Neuronal stem cell (in vitro differentiated cells): ENCODE results near the gene ACSL6.

Experiments
- DNase-seq: peaks from one replicate; pipeline ENCODE4 v3.0.0-alpha.2; 2013; ENCODE audit warnings: low spot score
- H2AFZ ChIP-seq: one replicate; pipeline ENCODE4 v1.6.1; 2013; ENCODE audit warnings: mild to moderate bottlenecking, low read length, inconsistent platforms
- H2AK5ac ChIP-seq: 2 replicates; pipeline ENCODE4 v1.6.1; 2013; ENCODE audit warnings: low read depth, mild to moderate bottlenecking, inconsistent platforms, low read length, moderate library complexity, mixed read lengths
- H2BK120ac ChIP-seq: 2 replicates; pipeline ENCODE4 v1.6.1; 2013; ENCODE audit warnings: low read depth, mild to moderate bottlenecking, inconsistent platforms, low read length, moderate library complexity, mixed read lengths
- H2BK12ac ChIP-seq: one replicate; pipeline ENCODE4 v1.6.1; 2013; ENCODE audit warnings: low read length, inconsistent platforms
- H2BK15ac ChIP-seq: 2 replicates; pipeline ENCODE4 v1.6.1; 2013; ENCODE audit warnings: mild to moderate bottlenecking, low read length, inconsistent platforms, mixed read lengths
- H2BK5ac ChIP-seq: one replicate; pipeline ENCODE4 v1.6.1; 2013; ENCODE audit warnings: inconsistent platforms, mild to moderate bottlenecking, low read length, moderate library complexity
- H3K14ac ChIP-seq: one replicate; pipeline ENCODE4 v1.6.1; 2013; ENCODE audit warnings: low read length, inconsistent platforms
- H3K18ac ChIP-seq: 2 replicates; pipeline ENCODE4 v1.6.1; 2013; ENCODE audit warnings: low read length, inconsistent platforms
- H3K23ac ChIP-seq: 2 replicates; pipeline ENCODE4 v1.6.1; 2013; ENCODE audit warnings: low read depth, mild to moderate bottlenecking, mixed read lengths, low read length, inconsistent platforms; ENCODE audit not compliant: poor library complexity
- H3K27ac ChIP-seq: replicated peaks from 3 replicates; pipeline ENCODE4 v1.5.1; 2013; ENCODE audit warnings: low read length, inconsistent platforms
- H3K27me3 ChIP-seq, 3 experiments: 2 replicates each; pipeline ENCODE4 v1.6.1; 2013; ENCODE audit warnings: low read length in 3 of 3, mild to moderate bottlenecking in 2 of 3, inconsistent platforms in 1 of 3, low read depth in 1 of 3, mixed read lengths in 1 of 3, moderate library complexity in 1 of 3; ENCODE audit not compliant: control insufficient read depth in 3 of 3, insufficient read depth in 3 of 3
- H3K36me3 ChIP-seq, 2 donors: replicated peaks in 1 of 2; 2 replicates each; pipeline ENCODE4 v1.6.1; 2013; ENCODE audit warnings: low read length in 2 of 2; ENCODE audit not compliant: control insufficient read depth in 2 of 2, insufficient read depth in 2 of 2
- H3K4ac ChIP-seq: 2 replicates; pipeline ENCODE4 v1.6.1; 2013; ENCODE audit warnings: inconsistent platforms, mild to moderate bottlenecking, low read length, moderate library complexity
- H3K4me1 ChIP-seq, 2 donors: 1 replicate in 1 of 2; 2 replicates in 1 of 2; pipeline ENCODE4 v1.6.1; 2013; ENCODE audit warnings: low read length in 2 of 2, low read depth in 1 of 2; ENCODE audit not compliant: control insufficient read depth in 2 of 2, insufficient read depth in 1 of 2
- H3K4me2 ChIP-seq: one replicate; pipeline ENCODE4 v1.6.1; 2013; ENCODE audit warnings: mild to moderate bottlenecking, low read length, inconsistent platforms; ENCODE audit not compliant: insufficient read depth, poor library complexity, severe bottlenecking
- H3K4me3 ChIP-seq, 2 donors: 2 replicates each; pipeline ENCODE4 v1.5.1; 2013; ENCODE audit warnings: low read length in 2 of 2, mild to moderate bottlenecking in 2 of 2, inconsistent platforms in 1 of 2, moderate library complexity in 1 of 2
- H3K79me1 ChIP-seq: one replicate; pipeline ENCODE4 v1.6.1; 2013; ENCODE audit warnings: low read depth, mild to moderate bottlenecking, inconsistent platforms, low read length, moderate library complexity
- H3K9ac ChIP-seq: one replicate; pipeline ENCODE4 v1.6.1; 2013; ENCODE audit warnings: mild to moderate bottlenecking, low read depth, low read length, inconsistent platforms; ENCODE audit not compliant: poor library complexity
- H3K9me3 ChIP-seq, 2 donors: replicated peaks in 1 of 2; 2 replicates each; pipeline versions ENCODE3 to v1.6.1; 2013; ENCODE audit warnings: low read length in 2 of 2, mild to moderate bottlenecking in 2 of 2, inconsistent platforms in 1 of 2, low read depth in 1 of 2, mixed read lengths in 1 of 2, moderate library complexity in 1 of 2; ENCODE audit not compliant: control insufficient read depth in 2 of 2, insufficient read depth in 1 of 2
- H4K8ac ChIP-seq: one replicate; pipeline ENCODE4 v1.6.1; 2013; ENCODE audit warnings: low read depth, mild to moderate bottlenecking, inconsistent platforms, low read length, moderate library complexity
- H4K91ac ChIP-seq: one replicate; pipeline ENCODE4 v1.6.1; 2013; ENCODE audit warnings: low read length, low read depth, mild to moderate bottlenecking, inconsistent platforms; ENCODE audit not compliant: poor library complexity
- WGBS, 2 donors: extraction: QIAGEN DNeasy Blood & Tissue Kit; methylation state at CpG; one replicate each; pipeline ENCODE4 v1.1.7; 2013; ENCODE audit warnings: missing lambda C conversion rate in 2 of 2, mixed read lengths in 1 of 2; ENCODE audit not compliant: insufficient read length in 2 of 2, insufficient replicate concordance in 1 of 2; ENCODE audit errors: extremely low coverage in 2 of 2; 5-methylcytosine and 5-hydroxymethylcytosine counted together

ACSL6 gene

GRCh38 chr5:132017738-132018625 is 6.5 kb upstream of the ACSL6 start:
- Histone ChIP-seq H3K9me3 (no peaks in the 10 kb centered on the region), H4K8ac (no peak overlapping the region), H3K14ac (no peak overlapping the region), H2BK15ac (no peak overlapping the region), H2BK120ac (no peak overlapping the region), H3K4me1 (no peaks in the 10 kb centered on the region), H2AK5ac (no peak overlapping the region), H3K36me3 (no peaks in the 10 kb centered on the region), H3K9ac (no peak overlapping the region), H4K91ac (no peak overlapping the region), H2AFZ (no peak overlapping the region), H2BK5ac (no peak overlapping the region), H3K4me2 (no peak overlapping the region), H2BK12ac (no peak overlapping the region), H3K4ac (no peak overlapping the region), H3K27me3 (peaks cover 0 to 6% (median 0%) of the 10 kb centered on the region in 3 experiments), H3K79me1 (no peaks in the 10 kb centered on the region), H3K23ac (no peak overlapping the region), H3K18ac (no peak overlapping the region), H3K4me3 (no peak overlapping the region), H3K27ac (no peak overlapping the region)
- WGBS, 2 donors, result no CpG with 5 or more reads among the region's 10 CpGs
- no peak for DNase-seq

DNA sequence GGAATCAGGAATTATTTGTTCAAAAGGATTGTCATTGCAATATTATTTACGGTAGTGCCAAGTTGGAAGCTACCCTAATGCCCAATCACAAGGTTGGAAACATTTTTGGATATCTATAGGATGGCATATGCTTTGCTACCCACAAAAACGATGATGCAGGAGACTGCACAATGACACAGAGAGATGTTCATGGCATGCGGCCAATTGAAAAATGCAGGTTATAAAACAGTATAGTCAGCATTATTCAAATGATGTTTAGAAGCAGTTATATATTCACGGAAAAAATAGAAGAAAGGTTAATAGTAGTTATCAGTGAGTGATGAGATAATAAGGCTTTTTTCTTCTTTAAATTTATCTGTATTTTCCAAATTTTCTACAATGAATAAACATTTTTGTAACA is 5.9 kb upstream of the ACSL6 start:
- H3K4me2 ChIP-seq, result no peak overlapping the region
- H2AK5ac ChIP-seq, result no peak overlapping the region
- H3K27me3 ChIP-seq, result peaks cover 0 to 13% (median 1%) of the 10 kb centered on the region in 3 experiments
- H4K8ac ChIP-seq, result no peak overlapping the region
- no peak overlapping the region for H3K23ac ChIP-seq
- H3K9ac ChIP-seq, result no peak overlapping the region
- no peak overlapping the region for H3K27ac ChIP-seq
- DNase-seq, result no peak
- no peak overlapping the region for H3K18ac ChIP-seq
- no peak overlapping the region for H4K91ac ChIP-seq
- H2BK5ac ChIP-seq, result no peak overlapping the region
- no peak overlapping the region for H3K4me3 ChIP-seq
- H2BK12ac ChIP-seq, result no peak overlapping the region
- no peaks in the 10 kb centered on the region for H3K79me1 ChIP-seq
- H2BK120ac ChIP-seq, result no peak overlapping the region
- no peaks in the 10 kb centered on the region for H3K4me1 ChIP-seq
- WGBS, 2 donors, result no CpG with 5 or more reads among the region's 4 CpGs
- H3K14ac ChIP-seq, result no peak overlapping the region
- no peaks in the 10 kb centered on the region for H3K9me3 ChIP-seq
- H2AFZ ChIP-seq, result no peak overlapping the region
- H2BK15ac ChIP-seq, result no peak overlapping the region
- no peaks in the 10 kb centered on the region for H3K36me3 ChIP-seq
- H3K4ac ChIP-seq, result no peak overlapping the region

- Histone ChIP-seq H3K4me1 (no peaks in the 10 kb centered on the region), H2AK5ac (no peak overlapping the region), H2BK15ac (no peak overlapping the region), H2BK5ac (no peak overlapping the region), H3K4me3 (no peak overlapping the region), H3K36me3 (no peaks in the 10 kb centered on the region), H3K27me3 (peaks cover 0 to 18% (median 7%) of the 10 kb centered on the region in 3 experiments), H3K27ac (no peak overlapping the region), H3K23ac (no peak overlapping the region), H3K9me3 (no peaks in the 10 kb centered on the region), H3K18ac (no peak overlapping the region), H3K4me2 (no peak overlapping the region), H3K14ac (no peak overlapping the region), H4K8ac (no peak overlapping the region), H2BK120ac (no peak overlapping the region), H2AFZ (no peak overlapping the region), H2BK12ac (no peak overlapping the region), H3K4ac (no peak overlapping the region), H3K79me1 (no peaks in the 10 kb centered on the region), H4K91ac (no peak overlapping the region), H3K9ac (no peak overlapping the region)
- WGBS, 2 donors, result no CpG with 5 or more reads among the region's 3 CpGs
- no peak for DNase-seq
Observed at GRCh38 chr5:132016721-132017250, 5.3 kb upstream of the ACSL6 start.

GRCh38 chr5:132013711-132014110 is 2.3 kb upstream of the ACSL6 start:
- Histone ChIP-seq H2BK12ac (no peak overlapping the region), H3K4me1 (peaks cover 4 to 5% of the 10 kb centered on the region in 2 donors)
- DNase-seq, result no peak

More at GRCh38 chr5:132013711-132014110, 2.3 kb upstream of the ACSL6 start:
- WGBS, 2 donors, result no CpG with 5 or more reads among the region's 2 CpGs
- Histone ChIP-seq H3K4me3 (no peak overlapping the region), H3K36me3 (no peaks in the 10 kb centered on the region), H3K23ac (no peak overlapping the region), H3K27ac (no peak overlapping the region), H4K8ac (no peak overlapping the region), H3K4me2 (no peak overlapping the region), H2AFZ (no peak overlapping the region), H2BK120ac (no peak overlapping the region), H3K79me1 (no peaks in the 10 kb centered on the region), H3K14ac (no peak overlapping the region), H2BK15ac (no peak overlapping the region), H4K91ac (no peak overlapping the region), H3K27me3 (peaks cover 4 to 47% (median 33%) of the 10 kb centered on the region in 3 experiments), H3K9ac (peak overlapping the region; percentile 32), H3K9me3 (no peaks in the 10 kb centered on the region), H3K4ac (no peak overlapping the region), H2BK5ac (no peak overlapping the region), H2AK5ac (no peak overlapping the region), H3K18ac (no peak overlapping the region)
